ENCODE measurements around the gene SYTL5. TPM values are rescaled to one million over a fixed set of nuclear protein-coding genes. Genes with fewer than 3 reads are reported as not detected.

SYTL5 gene
- total RNA-seq, 2 donors from 2014 or later = not detected

GRCh38 chrX:38106991-38107655 lies 100.8 kb downstream of the SYTL5 start:
- Mint-ChIP-seq H3K9me3 (no peaks in the 10 kb centered on the region), H3K36me3 (no peaks in the 10 kb centered on the region), H3K27ac (no peak overlapping the region)
- ATAC-seq (no peak), DNase-seq (ENCODE audit: low spot score in 2 of 2) (no peak)

GRCh38 chrX:38108364-38108763 lies 102.0 kb downstream of the SYTL5 start:
- Mint-ChIP-seq H3K27ac (no peak overlapping the region), H3K9me3 (no peaks in the 10 kb centered on the region), H3K36me3 (no peaks in the 10 kb centered on the region)
- DNase-seq (ENCODE audit: low spot score in 2 of 2) (no peak), ATAC-seq (no peak)

GRCh38 chrX:38109042-38109898 lies 102.9 kb downstream of the SYTL5 start:
- Mint-ChIP-seq H3K36me3 (no peaks in the 10 kb centered on the region), H3K27ac (no peak overlapping the region), H3K9me3 (no peaks in the 10 kb centered on the region)
- DNase-seq (ENCODE audit: low spot score in 2 of 2) = no peak
- ATAC-seq = no peak

- H3K36me3 Mint-ChIP-seq = no peaks in the 10 kb centered on the region
- H3K9me3 Mint-ChIP-seq = no peaks in the 10 kb centered on the region
- no peak for DNase-seq (ENCODE audit: low spot score in 2 of 2)
- no peak overlapping the region for H3K27ac Mint-ChIP-seq
- ATAC-seq = no peak
These were observed 103.9 kb downstream of the SYTL5 start for GRCh38 chrX:38110231-38110630.

GRCh38 chrX:38111196-38111595 lies 104.8 kb downstream of the SYTL5 start:
- DNase-seq (ENCODE audit: low spot score in 2 of 2) (no peak), ATAC-seq (no peak)
- Mint-ChIP-seq H3K36me3 (no peaks in the 10 kb centered on the region), H3K9me3 (no peaks in the 10 kb centered on the region), H3K27ac (no peak overlapping the region)

- Mint-ChIP-seq H3K9me3 (no peaks in the 10 kb centered on the region), H3K36me3 (no peaks in the 10 kb centered on the region), H3K27ac (no peak overlapping the region)
- DNase-seq (ENCODE audit: low spot score in 2 of 2) = no peak
- no peak for ATAC-seq
These were observed 106.2 kb downstream of the SYTL5 start for GRCh38 chrX:38112566-38112965.

GRCh38 chrX:38116706-38117105 lies 110.4 kb downstream of the SYTL5 start:
- no peak for ATAC-seq
- Mint-ChIP-seq H3K36me3 (no peaks in the 10 kb centered on the region), H3K27ac (no peak overlapping the region), H3K9me3 (no peaks in the 10 kb centered on the region)
- no peak for DNase-seq (ENCODE audit: low spot score in 2 of 2)

GRCh38 chrX:38117485-38117884 lies 111.1 kb downstream of the SYTL5 start:
- DNase-seq (ENCODE audit: low spot score in 2 of 2) = no peak
- Mint-ChIP-seq H3K9me3 (no peaks in the 10 kb centered on the region), H3K27ac (no peak overlapping the region), H3K36me3 (no peaks in the 10 kb centered on the region)
- ATAC-seq = no peak

GRCh38 chrX:38124000-38124399 lies 117.6 kb downstream of the SYTL5 start:
- Mint-ChIP-seq H3K27ac (no peak overlapping the region), H3K36me3 (no peaks in the 10 kb centered on the region), H3K9me3 (no peaks in the 10 kb centered on the region)
- no peak for ATAC-seq
- DNase-seq (ENCODE audit: low spot score in 2 of 2) = no peak

GRCh38 chrX:38126179-38126578 lies 119.8 kb downstream of the SYTL5 start:
- DNase-seq (ENCODE audit: low spot score in 2 of 2) (no peak), ATAC-seq (no peak)
- Mint-ChIP-seq H3K27ac (no peak overlapping the region), H3K9me3 (no peaks in the 10 kb centered on the region), H3K36me3 (no peaks in the 10 kb centered on the region)

GRCh38 chrX:38127961-38128360 lies 121.6 kb downstream of the SYTL5 start:
- ATAC-seq (no peak), DNase-seq (ENCODE audit: low spot score in 2 of 2) (no peak)
- Mint-ChIP-seq H3K27ac (no peak overlapping the region), H3K36me3 (no peaks in the 10 kb centered on the region), H3K9me3 (no peaks in the 10 kb centered on the region)

GRCh38 chrX:38129366-38129765 lies 123.0 kb downstream of the SYTL5 start:
- ATAC-seq (no peak), DNase-seq (ENCODE audit: low spot score in 2 of 2) (no peak)
- Mint-ChIP-seq H3K36me3 (no peaks in the 10 kb centered on the region), H3K9me3 (no peaks in the 10 kb centered on the region), H3K27ac (no peak overlapping the region)

GRCh38 chrX:38138157-38138891 lies 132.0 kb downstream of the SYTL5 start:
- H3K36me3 Mint-ChIP-seq = no peaks in the 10 kb centered on the region
- no peaks in the 10 kb centered on the region for H3K9me3 Mint-ChIP-seq
- no peak for ATAC-seq
- DNase-seq (ENCODE audit: low spot score in 2 of 2) = no peak
- H3K27ac Mint-ChIP-seq = no peak overlapping the region

GRCh38 chrX:38138900-38139299 lies 132.5 kb downstream of the SYTL5 start:
- Mint-ChIP-seq H3K9me3 (no peaks in the 10 kb centered on the region), H3K27ac (no peak overlapping the region), H3K36me3 (no peaks in the 10 kb centered on the region)
- DNase-seq (ENCODE audit: low spot score in 2 of 2) = no peak
- no peak for ATAC-seq

- DNase-seq (ENCODE audit: low spot score in 2 of 2) = no peak
- H3K27ac Mint-ChIP-seq = no peak overlapping the region
These were observed 136.3 kb downstream of the SYTL5 start for GRCh38 chrX:38142610-38143009.

GRCh38 chrX:38149016-38149415 lies 142.7 kb downstream of the SYTL5 start:
- Mint-ChIP-seq H3K9me3 (no peaks in the 10 kb centered on the region), H3K27ac (no peak overlapping the region), H3K36me3 (no peaks in the 10 kb centered on the region)
- ATAC-seq (no peak), DNase-seq (ENCODE audit: low spot score in 2 of 2) (no peak)

More at GRCh38 chrX:38142610-38143009, 136.3 kb downstream of the SYTL5 start:
- Mint-ChIP-seq H3K9me3 (no peaks in the 10 kb centered on the region), H3K36me3 (no peaks in the 10 kb centered on the region)
- ATAC-seq = no peak

GRCh38 chrX:38150993-38151392 lies 144.6 kb downstream of the SYTL5 start:
- no peak for DNase-seq (ENCODE audit: low spot score in 2 of 2)
- H3K36me3 Mint-ChIP-seq = no peaks in the 10 kb centered on the region
- ATAC-seq = no peak
- H3K9me3 Mint-ChIP-seq = no peaks in the 10 kb centered on the region
- no peak overlapping the region for H3K27ac Mint-ChIP-seq
